Tibial nerve (tissue), 4 donors: ENCODE results near the gene ARR3.

Experiments
- EP300 ChIP-seq, 2 donors: sonication (generic); formaldehyde crosslinking; IDR thresholded peaks; one replicate each; pipeline ENCODE4 v1.6.1; 2017; ENCODE audit warnings: antibody characterized with exemption in 2 of 2, mild to moderate bottlenecking in 1 of 2
- TF ChIP-seq, protein P1 (sequence below), 5 experiments: fragments of 200-600 bp in 3 of 5; fragments of 450-650 bp in 2 of 5; sonication (generic) in 3 of 5; IDR thresholded peaks; one replicate each; pipeline ENCODE4 v1.5.1; 2016 to 2019; ENCODE audit warnings: antibody characterized with exemption in 5 of 5, mild to moderate bottlenecking in 3 of 5, moderate library complexity in 2 of 5

DNA sequence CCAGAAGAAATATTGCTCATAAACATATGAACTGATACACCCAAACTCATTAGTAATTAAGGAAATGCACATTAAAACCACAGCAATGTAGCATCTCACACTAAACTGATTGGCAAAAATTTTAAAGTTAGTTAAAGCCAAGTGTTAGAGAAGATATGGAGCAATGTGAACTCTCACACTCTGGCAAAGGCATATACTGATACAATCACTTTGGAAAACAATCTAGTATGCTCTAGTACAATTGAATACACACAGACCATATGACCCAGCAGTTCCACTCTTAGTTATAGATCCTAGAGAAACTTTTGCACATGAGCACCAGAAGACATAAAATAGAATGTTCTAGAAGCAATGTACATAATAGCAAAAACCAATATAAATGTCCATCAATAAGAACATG is 42.1 kb upstream of the ARR3 start:
- TF ChIP-seq, protein P1, sequence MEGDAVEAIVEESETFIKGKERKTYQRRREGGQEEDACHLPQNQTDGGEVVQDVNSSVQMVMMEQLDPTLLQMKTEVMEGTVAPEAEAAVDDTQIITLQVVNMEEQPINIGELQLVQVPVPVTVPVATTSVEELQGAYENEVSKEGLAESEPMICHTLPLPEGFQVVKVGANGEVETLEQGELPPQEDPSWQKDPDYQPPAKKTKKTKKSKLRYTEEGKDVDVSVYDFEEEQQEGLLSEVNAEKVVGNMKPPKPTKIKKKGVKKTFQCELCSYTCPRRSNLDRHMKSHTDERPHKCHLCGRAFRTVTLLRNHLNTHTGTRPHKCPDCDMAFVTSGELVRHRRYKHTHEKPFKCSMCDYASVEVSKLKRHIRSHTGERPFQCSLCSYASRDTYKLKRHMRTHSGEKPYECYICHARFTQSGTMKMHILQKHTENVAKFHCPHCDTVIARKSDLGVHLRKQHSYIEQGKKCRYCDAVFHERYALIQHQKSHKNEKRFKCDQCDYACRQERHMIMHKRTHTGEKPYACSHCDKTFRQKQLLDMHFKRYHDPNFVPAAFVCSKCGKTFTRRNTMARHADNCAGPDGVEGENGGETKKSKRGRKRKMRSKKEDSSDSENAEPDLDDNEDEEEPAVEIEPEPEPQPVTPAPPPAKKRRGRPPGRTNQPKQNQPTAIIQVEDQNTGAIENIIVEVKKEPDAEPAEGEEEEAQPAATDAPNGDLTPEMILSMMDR (IDR thresholded peaks at IDR 0.05), result no peak
- TF ChIP-seq EP300 (IDR thresholded peaks at IDR 0.05), result no peak
